Stimulated activated CD4-positive, alpha-beta T cell treated with anti-CD3 and anti-CD28 coated beads, Interleukin-4, amount 100 ng/mL, for 48 hours (primary cell): Measurements from ENCODE around the gene CBLL1.

Source experiments
- DNase-seq, 2 donors: peaks; one replicate each; pipeline ENCODE4 v3.0.0-alpha.2; 2020; ENCODE audit warnings: low read depth in 2 of 2

The CBLL1 gene, protein sequence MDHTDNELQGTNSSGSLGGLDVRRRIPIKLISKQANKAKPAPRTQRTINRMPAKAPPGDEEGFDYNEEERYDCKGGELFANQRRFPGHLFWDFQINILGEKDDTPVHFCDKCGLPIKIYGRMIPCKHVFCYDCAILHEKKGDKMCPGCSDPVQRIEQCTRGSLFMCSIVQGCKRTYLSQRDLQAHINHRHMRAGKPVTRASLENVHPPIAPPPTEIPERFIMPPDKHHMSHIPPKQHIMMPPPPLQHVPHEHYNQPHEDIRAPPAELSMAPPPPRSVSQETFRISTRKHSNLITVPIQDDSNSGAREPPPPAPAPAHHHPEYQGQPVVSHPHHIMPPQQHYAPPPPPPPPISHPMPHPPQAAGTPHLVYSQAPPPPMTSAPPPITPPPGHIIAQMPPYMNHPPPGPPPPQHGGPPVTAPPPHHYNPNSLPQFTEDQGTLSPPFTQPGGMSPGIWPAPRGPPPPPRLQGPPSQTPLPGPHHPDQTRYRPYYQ

DNA sequence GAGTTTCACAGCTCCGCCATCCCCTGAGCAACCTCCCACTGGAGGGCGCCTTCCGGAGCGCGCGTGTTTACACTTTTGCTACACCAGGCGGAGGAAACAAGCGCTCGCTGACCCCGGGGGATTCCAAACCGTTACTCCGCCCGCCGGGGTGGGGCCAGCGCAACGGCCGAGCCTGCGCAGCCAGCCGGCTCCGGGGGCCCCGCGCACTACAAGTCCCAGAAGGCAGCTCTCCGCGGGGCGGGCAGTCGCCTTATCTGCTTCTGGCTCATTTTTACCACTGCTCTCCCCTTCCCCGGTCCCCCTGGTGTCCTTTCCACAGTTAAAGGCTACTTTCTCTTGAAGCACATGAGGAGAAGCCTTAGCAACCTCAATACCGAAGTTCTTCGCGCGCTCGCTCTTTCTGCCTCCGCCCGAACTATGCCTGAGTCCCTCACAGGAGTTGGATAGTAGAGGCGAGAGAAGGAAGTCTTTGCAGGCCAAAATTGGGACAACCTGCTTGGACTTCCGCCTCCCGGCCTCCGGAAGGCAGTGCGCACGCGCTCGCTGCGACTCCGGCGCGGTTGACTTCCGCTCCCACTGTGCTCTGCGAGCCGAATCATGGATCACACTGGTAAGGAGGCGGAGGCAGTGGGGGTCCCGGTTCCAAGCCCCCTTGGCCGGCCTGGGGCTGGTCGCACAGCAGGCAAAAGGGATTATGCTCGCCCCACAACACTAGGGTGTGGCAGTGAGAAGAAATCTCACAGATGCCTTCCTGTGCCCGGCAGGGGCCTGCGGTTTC is at the start of gene CBLL1:
TSS of gene CBLL1 (plus strand) at position 576 of the 778 bp plus-strand sequence. CDS start at position 598, 22 bp downstream.
- peak; percentile 97 for DNase-seq

DNA sequence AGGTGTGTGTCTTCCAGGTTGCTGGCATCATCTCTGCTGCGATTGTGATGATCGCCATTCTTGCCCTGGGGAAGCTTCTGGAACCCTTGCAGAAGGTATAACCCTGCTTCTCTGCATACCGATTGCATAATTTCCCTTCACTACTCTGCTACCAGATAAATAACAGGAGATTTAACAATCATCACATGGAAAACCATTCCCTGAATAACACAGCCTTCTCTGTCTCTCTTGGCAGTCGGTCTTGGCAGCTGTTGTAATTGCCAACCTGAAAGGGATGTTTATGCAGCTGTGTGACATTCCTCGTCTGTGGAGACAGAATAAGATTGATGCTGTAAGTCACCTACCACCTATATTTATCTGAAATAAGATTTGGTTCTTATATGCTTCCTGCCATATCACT is 49.6 kb upstream of the CBLL1 start:
- DNase-seq, result no peak

DNA sequence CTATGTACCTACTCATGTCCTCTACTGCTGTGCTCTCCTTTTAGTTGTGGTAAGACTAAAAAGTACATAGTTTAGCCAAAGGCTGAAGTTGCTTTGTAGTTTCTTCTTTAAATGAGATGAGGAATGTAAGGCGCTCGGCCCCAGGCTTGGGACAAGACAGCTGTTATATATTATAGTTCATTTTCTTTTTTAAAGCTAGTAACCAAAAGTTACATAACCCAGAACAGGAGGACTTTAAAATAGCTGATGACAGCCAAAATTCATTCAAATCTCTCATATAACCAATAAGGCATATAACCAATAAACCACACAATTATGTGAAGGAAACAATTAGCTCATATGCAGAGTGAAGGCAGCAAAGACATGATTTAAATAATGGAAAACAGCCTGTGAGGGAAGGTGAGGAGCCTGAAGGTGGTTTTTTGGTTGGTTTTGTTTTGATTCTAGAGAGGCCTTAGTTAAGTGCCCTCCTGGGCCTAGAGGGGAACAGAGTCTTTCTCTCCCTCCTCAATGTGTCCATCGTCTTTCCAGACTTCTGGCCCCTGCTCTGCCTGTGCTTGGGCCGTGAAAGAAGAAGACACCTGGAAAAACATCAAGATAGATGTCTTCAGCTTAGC is 47.5 kb upstream of the CBLL1 start:
- no peak for DNase-seq

DNA sequence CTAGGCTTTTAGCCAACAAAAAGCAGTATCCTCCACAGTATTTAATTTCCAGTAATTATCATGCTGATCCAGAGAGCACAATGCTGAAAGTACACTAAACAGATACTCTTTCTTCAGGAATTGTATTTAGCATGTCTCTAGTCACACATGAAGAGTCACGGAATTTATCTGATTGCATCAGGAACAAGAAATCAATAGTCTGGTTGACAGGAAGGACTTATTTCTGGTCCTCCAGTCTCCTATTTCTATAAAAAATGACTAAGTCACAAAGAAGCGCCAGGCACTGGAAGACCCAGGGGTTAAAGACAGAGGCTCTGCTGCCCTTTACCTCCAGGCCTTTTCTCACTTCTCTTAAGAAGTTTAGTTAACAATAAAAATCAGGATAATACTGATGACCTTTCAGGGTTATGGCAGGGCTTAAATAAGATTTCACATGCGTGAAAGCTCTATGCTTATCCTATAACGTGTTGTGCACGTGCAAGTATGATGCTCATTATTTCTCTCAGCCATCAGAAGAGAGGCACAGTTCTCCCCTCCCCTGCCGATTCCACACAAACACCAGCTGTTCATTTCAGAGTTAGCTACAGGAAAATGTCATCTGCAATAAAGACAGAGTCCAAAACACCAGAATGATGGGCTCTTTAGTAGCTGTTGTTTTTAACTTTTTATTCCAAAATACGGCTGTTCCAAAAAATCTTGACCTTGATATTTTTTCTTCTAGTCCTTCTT is 46.5 kb upstream of the CBLL1 start:
- no peak for DNase-seq

DNA sequence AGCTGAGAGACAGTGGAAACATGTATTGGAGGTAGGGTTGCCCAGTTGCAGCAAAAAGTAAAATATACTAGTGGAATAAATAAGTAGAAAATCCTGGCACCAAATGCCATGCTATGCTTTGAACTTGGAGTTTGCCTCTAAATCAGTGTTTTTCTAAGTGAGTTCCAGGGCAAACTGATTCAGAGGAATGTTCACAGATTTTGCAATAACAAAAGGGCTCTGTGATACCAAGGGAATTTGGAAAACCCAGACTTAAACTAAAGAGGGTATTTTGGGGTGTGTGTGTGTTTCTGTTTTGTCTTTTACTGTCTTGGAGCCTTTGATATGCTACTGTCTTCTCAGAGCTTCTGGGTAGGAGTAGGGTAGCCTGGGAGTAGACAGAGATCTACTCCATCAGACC is 43.4 kb upstream of the CBLL1 start:
- no peak for DNase-seq

DNA sequence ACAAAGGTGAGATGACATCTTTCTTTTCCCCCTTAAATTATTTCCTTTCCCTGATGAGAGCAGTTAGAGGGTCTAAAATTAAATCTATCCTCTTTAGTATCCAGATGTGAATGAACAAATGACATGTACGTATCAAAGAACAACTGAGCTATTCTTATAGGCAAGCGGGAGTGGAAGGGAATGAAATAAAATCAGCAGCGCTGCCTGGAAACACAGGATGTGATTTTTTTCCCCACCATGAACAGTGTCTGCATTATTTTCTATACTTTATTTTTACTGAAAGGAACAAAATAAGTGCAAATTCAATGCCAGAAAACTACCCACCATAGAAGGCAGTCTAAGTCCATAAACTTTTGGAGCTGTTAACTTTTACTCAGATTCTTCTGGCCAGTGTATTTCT is 42.8 kb upstream of the CBLL1 start:
- DNase-seq, result no peak

DNA sequence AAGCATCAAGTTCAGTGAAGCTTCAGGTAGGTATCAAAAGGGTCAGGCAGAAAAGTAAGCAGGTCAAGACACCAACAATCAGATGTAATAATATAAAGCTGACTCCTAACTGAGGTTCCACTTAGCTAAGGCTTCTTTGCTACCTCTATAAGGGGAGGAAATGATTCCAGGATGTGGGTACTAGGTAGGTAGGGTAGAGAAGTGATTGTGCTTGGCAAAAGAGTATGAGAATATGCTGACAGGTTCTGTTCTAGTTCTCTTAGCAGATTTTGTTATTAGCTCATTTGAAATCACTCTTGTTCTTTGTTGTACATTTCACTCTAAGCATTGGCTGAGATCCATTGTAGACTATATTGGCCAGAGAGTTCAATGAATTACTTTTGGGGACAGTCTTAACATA is 40.7 kb upstream of the CBLL1 start:
- no peak for DNase-seq

DNA sequence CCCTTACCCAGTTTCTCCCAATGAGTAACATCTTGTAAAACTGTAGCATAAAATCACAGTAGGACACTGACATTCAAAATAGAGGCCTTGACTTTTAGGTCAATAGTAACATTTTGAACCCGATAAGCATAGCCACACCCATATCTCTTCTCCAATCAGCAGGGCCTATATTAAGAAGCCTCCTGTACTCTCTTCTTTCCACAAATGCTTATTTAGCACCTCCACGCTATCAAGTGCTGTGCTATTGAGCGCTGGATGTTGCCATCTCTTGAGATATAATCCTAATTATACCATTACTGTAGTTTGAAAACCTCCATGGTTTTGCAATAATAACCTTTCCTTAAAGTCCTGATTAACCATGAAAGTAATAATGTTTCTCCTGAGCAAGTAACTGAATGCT is 40.1 kb upstream of the CBLL1 start:
- DNase-seq, result no peak

DNA sequence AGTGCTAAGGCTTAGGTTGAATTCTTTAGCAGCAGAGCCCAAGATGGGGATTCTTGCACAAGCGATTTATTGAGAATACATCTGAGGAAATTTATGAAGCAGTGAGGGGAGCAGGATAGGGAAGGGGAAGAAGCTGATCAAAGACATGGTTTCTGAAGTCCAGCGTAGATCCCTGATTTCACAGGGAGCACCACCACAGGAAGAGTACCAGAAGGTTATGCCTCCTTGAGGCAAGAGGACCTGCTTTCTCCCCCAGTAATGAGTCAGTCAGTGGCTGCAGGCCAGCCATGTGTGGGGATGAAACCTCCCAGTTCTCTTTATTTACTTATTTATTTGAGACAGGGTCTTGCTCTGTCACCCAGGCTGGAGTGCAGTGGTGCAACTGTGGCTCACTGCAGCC is 35.0 kb upstream of the CBLL1 start:
- no peak for DNase-seq

DNA sequence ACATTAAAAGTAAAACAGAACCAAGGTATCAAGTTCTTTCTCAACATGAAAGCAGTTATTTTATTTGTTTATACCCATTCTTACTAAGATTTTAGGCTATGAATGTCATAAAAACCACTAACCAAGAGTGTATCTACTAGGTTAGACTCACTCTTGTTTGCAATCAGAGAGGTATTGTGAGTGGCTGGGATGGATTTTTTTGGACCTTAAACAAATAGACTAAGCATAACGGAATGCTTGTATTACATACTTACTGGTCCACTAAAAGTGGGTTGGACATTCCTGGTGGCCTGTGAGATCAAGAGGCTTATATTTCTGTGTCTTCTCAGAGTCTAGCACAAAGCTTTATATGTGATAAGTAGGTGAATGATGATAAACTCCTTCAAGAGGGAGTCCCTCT is 32.6 kb upstream of the CBLL1 start:
- DNase-seq, result no peak

DNA sequence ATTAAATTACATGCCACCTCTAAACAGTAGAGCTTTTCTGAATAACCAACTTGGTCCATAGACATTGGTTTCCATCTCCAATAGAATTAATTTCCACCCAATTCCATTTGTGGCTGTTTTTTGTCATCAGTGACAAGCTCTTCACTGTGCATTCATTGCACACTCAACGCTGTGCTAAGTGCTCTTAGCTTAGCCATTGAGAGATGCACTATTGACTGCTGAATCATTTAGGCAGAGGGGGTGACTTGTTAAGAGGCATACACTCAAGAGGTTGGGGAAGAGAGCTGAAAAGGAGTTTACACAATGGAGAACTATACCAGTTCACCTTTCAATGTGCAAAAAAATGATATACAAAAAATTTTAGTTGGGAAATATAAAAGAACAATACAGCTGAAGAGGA is 31.9 kb upstream of the CBLL1 start:
- no peak for DNase-seq

DNA sequence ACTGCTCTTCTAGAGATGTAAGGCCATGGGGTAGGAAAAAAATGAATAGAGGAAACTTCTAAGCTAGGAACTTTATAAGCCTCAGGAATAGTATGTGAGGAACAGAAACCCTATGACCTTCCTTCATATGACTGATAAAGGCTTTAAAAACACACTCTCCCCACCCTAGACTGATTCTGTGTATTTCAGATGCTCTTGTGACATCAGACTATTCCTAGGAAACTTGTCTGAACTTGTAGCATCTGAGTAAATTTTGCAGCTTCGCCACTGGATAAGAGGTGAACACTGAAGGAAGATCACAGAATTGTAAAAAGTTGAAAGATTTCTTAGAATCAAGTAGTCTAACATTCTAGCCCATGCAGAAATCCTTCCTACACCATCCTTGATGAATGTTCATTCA is 31.0 kb upstream of the CBLL1 start:
- DNase-seq, result no peak

DNA sequence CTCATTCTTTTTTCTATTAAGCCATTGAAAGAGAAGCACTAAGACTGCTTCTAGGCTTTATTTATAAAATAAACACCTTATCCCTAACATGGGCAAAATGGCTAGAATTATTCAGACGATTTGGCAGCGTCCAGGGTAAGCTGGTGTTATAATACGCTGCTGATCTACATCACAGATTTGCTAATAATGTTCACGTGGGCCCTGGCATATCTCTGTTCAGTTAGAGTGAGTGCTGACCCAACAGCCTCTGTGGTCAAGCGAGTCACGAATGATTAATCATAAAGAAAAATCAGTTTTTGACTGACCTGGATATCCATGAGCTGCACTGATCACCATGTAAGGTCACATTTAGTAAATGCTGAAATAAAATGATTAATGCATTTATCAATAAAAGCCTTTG is 28.4 kb upstream of the CBLL1 start:
- no peak for DNase-seq

DNA sequence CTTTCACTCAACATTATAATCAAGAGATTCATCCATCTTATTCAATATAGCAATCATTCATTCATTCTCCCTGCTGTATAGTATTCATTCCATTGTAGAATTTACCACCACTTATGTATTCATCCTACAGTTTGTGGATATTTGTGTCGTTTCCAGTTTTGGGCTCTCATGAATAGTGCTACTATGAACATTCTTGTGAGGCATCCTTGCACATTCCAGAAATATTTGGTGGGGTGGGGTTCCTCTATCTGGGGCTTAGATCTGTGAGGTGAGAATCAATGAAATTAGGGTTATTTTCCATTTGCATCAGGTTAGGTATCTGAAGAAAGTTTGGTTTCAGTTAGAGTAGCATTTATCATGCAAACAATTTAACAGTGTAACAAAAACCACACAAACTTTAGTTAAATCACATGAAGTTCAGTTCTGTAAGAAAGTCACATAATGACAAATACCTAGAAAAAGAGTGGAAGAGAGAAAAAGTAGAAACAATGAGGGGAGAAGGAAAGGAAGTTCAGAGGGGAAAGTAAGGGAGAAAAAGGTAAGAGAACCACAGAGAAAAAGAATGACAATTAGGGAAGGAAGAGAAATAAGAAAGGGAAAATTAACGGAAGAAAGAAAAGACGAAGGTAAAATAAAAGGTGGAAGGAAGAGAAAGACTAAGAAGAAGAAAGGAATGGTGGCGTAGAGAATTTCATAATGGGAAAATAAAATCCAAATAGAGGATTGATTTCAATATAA is 25.3 kb upstream of the CBLL1 start:
- DNase-seq, result no peak

DNA sequence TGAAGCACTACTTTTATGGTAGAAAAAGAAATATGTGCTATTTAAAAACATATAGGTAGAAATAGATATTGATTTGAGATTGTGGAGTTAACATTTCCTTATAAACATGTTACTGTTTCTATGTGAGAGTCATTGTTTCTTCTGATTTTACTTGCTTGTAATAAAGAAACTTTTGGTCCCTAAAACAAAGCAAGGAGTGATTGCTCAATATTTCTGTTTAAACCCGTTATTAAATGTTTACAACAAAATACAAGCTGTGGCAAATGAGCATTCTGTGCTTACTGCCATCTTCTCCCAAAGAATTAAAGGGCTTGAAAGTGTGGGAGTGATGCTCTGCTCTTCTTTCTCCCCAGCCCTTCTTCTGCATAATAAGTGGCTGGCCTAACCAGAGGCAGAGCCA is 22.7 kb upstream of the CBLL1 start:
- DNase-seq, result no peak

DNA sequence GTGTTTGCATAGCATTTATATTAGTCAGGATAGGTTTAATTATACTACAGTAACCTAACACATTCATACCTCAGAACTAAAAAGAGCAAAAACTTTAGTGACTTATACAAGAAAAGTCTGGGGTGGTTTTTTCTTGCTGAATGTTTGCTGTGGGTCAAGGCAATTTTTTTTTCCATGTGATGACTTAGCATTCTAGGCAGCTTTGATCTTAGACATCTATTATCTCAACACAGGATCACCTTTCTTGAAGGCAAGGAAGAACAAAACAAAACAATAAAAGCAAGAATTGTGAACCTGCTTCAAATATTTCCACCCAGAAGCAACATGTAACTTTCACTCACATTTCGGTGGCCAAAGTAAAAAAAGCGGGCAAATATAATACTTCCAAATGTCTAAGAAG is 20.7 kb upstream of the CBLL1 start:
- DNase-seq, result no peak

DNA sequence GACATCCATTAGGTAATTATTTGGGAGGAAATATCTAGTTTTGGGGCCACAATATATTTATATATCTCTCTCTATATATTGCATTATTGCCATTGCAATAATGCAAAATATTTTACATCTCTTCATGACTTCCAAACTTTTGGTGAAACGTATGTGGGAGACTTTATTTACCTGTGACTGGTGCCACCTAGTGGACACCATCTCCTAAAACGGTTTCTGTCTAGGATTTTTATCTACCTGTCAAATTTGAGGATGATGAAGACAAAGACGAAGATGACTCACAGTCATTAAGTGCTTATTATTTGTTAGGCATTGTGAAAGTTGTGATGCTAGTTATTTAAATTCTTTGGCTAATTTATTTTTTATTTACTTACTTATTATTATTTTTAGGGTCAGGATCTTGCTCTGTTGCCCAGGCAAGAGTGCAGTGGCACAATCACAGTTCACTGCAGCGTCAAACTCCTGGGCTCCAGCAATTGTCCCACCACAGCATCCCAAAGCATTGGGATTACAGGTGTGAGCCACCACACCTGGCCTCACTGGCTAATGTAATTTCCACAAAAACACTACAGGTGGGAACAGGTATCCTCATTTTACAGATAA is 18.7 kb upstream of the CBLL1 start:
- DNase-seq, result peak; percentile 15 to 34

DNA sequence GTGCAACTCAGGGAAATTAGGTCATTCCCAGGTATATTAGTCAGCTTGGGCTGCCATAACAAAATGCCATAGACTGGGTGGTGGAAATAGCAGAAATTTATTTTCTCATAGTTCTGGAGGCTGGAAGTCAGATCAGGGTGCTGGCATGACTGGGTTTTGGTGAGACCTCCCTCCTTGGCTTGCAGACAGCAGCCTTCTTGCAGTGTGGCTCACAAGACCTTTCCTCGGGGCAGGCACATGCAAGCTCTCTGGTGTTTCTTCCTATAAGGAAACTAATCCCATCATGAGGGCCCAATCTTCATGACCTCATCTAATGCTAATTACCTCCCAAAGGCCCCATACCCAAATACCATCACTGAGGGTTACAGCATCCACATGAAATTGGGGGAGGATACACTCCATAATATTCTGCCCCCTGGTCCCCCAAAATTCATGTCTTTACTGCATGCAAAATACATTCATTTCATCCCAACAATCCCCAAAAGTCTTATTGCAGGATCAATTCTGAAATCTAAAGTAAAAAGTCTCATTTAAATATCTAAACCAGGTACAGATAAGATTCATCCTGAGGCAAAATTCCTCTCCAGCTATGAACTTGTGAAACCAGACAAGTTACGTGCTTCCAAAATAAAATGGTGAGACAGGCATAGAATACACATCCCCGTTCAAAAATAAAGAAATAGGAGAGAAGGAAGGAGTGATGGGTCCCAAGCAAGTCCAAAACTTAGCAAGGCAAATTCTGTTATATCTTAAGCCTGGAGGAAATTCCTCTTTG is 17.4 kb upstream of the CBLL1 start:
- DNase-seq, result no peak

DNA sequence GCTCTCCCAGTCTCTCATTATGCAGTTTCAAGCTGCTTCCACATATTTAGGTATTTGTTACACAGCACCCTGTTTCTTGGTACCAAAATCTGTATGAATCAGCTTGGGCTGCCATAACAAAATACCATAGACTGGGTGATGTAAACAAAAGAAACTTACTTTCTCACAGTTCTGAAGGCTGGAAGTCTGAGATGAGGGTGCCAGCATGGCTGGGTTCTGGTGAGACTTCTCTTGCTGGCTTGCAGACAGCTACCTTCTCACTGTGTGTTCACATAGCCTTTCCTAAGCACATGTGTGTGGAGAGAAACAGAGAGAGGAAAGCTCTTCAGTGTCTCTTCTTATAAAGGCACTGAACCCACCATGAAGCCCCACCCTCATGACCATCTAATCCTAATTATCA is 15.7 kb upstream of the CBLL1 start:
- no peak for DNase-seq
